Glutamatergic neuron (in vitro differentiated cells): ENCODE measurements around the gene CACNB3. TPM values are rescaled to one million over a fixed set of nuclear protein-coding genes. Genes with fewer than 3 reads are reported as not detected.

Experiments
- DNase-seq: peaks from one replicate; pipeline ENCODE4 v3.0.0; 2022
- H3K27ac Mint-ChIP-seq: one replicate; pipeline ENCODE4 v1.8.0; 2020; ENCODE audit warnings: mild to moderate bottlenecking, mixed read lengths, inconsistent platforms; ENCODE audit not compliant: unreplicated experiment
- H3K27me3 Mint-ChIP-seq: one replicate; pipeline ENCODE4 v1.8.0; 2020; ENCODE audit warnings: mild to moderate bottlenecking, moderate library complexity, mixed read lengths, inconsistent platforms; ENCODE audit not compliant: unreplicated experiment
- H3K36me3 Mint-ChIP-seq: one replicate; pipeline ENCODE4 v1.8.0; 2020; ENCODE audit warnings: mild to moderate bottlenecking, mixed read lengths, inconsistent platforms; ENCODE audit not compliant: unreplicated experiment
- H3K4me1 Mint-ChIP-seq: one replicate; pipeline ENCODE4 v1.8.0; 2020; ENCODE audit warnings: mild to moderate bottlenecking, low read depth, mixed read lengths, inconsistent platforms; ENCODE audit not compliant: unreplicated experiment
- H3K4me3 Mint-ChIP-seq: one replicate; pipeline ENCODE4 v1.8.0; 2020; ENCODE audit warnings: mild to moderate bottlenecking, mixed read lengths, inconsistent platforms; ENCODE audit not compliant: unreplicated experiment
- H3K9me3 Mint-ChIP-seq: one replicate; pipeline ENCODE4 v1.8.0; 2020; ENCODE audit warnings: mild to moderate bottlenecking, moderate library complexity, mixed read lengths, inconsistent platforms; ENCODE audit not compliant: unreplicated experiment
- total RNA-seq: library from RNA; stranded (reverse); fragmentation: NEBNext Ultra II Directional; extraction: Animal tissue kit (Norgen Biotek cat#: 25700); gene quantifications from one replicate; pipeline ENCODE4 v1.2.1, GENCODE V29; 2021; ENCODE audit not compliant: unreplicated experiment
- TF ChIP-seq, protein P1 (sequence below): fragments of 200-600 bp; sonication (generic); IDR thresholded peaks from one replicate; pipeline ENCODE4 v1.5.0; 2021; ENCODE audit not compliant: partially characterized antibody, unreplicated experiment

CACNB3 gene
- total RNA-seq, 1 donor from 2014 or later, result 155 TPM

DNA sequence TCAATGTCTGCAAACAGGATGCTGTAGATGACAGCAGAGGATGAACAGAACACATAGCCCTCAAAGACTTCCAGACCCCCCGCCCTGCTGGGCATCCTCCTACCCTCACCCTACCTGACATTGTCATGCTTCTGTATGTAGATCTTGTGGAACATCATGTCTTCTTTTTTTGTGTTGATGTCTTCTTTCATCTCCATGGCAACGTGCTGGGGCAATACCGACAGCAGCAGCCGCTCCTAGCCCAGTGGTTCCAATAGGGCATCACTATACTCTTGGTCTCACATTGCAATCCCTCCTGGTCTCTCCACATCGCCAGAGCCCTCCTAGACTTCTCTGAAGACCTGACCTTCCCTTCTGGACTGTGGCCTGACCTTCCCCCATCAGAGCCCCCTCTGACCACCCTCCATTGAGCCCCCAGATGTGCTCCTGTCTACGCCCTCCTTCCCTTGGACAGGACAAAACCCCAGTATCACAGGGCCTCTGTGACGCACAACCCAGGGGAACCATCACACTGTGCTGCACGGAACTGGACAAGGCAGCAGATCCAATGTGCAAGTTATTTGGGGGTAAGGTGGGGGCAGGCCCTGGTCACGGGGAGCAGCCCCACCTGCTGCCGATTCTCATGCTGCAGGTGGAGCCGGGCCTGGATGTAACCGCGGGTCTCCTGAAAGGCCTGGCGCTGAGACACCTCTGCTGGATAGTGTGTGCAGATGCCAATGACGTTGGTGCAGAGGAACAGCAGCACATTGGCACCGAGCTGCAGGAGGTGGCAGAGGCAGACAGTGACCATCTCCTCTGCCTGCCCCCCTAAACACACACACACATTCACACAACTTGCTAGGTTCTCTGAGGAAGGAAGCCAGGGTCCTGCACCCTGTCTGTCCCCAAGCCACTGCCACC is 40.5 kb upstream of the CACNB3 start:
- no peak for DNase-seq
- no peak overlapping the region for H3K4me3 Mint-ChIP-seq
- TF ChIP-seq, protein P1, sequence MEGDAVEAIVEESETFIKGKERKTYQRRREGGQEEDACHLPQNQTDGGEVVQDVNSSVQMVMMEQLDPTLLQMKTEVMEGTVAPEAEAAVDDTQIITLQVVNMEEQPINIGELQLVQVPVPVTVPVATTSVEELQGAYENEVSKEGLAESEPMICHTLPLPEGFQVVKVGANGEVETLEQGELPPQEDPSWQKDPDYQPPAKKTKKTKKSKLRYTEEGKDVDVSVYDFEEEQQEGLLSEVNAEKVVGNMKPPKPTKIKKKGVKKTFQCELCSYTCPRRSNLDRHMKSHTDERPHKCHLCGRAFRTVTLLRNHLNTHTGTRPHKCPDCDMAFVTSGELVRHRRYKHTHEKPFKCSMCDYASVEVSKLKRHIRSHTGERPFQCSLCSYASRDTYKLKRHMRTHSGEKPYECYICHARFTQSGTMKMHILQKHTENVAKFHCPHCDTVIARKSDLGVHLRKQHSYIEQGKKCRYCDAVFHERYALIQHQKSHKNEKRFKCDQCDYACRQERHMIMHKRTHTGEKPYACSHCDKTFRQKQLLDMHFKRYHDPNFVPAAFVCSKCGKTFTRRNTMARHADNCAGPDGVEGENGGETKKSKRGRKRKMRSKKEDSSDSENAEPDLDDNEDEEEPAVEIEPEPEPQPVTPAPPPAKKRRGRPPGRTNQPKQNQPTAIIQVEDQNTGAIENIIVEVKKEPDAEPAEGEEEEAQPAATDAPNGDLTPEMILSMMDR, result no peak
- peaks cover 9% of the 10 kb centered on the region for H3K9me3 Mint-ChIP-seq
- H3K27me3 Mint-ChIP-seq, result peaks cover 9% of the 10 kb centered on the region
- no peaks in the 10 kb centered on the region for H3K36me3 Mint-ChIP-seq
- H3K27ac Mint-ChIP-seq, result no peak overlapping the region
- peaks cover 1% of the 10 kb centered on the region for H3K4me1 Mint-ChIP-seq

DNA sequence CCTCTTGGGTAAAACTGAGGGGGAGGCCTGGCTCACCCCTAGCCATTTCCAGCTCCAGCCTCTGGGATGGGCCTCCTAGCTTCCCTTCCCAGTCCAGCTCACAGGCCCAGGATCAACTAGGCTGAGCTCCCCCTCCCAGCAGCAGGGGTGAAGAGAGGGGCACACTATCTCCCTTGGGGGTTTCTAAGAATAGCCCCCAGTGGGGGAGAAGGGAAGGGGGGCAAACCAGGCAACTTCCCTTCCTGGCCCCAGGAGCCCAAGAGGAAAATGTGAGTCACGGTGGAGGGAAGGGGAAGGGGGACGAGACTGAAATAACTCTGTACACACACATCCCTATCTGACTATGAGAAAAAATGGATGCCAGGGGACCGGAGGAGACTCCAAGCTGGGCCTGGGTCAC is 38.4 kb upstream of the CACNB3 start:
- Mint-ChIP-seq H3K9me3 (peaks cover 8% of the 10 kb centered on the region), H3K4me1 (peaks cover 1% of the 10 kb centered on the region), H3K4me3 (no peak overlapping the region), H3K27ac (no peak overlapping the region), H3K27me3 (peaks cover 8% of the 10 kb centered on the region), H3K36me3 (no peaks in the 10 kb centered on the region)
- DNase-seq, result no peak
- TF ChIP-seq, protein P1, result no peak

DNA sequence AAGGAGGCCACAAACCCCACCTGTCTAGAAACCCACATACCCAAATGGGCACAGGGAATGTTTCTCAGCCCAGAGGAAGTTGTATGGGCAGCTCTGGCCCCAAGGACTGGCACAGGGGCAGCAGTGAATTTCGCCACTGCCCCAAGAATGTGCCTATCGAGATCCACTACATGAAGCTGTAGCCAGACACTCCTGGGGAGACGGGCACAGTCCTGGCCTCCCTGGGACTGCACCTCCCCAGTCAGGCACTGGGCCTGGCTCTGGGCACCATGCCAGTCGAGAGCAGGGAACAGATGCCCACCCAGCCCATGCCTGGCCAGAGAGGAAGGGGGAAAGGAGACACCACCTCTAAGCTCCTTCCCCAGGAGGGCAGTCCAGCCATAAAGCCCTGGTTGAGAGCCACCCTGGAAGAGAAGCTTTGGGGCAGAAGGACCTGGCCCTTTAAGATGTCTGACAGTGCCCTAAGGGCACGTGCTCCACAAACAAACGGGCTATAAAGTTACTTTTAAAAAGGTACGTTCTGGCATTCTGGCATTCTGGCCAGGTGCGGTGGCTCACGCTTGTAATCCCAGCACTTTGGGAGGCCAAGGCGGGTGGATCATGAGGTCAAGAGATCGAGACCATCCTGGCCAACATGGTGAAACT is 37.8 kb upstream of the CACNB3 start:
- Mint-ChIP-seq H3K36me3 (no peaks in the 10 kb centered on the region), H3K27me3 (peaks cover 8% of the 10 kb centered on the region), H3K9me3 (peaks cover 8% of the 10 kb centered on the region), H3K27ac (no peak overlapping the region), H3K4me3 (no peak overlapping the region), H3K4me1 (peaks cover 1% of the 10 kb centered on the region)
- TF ChIP-seq, protein P1, result no peak
- no peak for DNase-seq

DNA sequence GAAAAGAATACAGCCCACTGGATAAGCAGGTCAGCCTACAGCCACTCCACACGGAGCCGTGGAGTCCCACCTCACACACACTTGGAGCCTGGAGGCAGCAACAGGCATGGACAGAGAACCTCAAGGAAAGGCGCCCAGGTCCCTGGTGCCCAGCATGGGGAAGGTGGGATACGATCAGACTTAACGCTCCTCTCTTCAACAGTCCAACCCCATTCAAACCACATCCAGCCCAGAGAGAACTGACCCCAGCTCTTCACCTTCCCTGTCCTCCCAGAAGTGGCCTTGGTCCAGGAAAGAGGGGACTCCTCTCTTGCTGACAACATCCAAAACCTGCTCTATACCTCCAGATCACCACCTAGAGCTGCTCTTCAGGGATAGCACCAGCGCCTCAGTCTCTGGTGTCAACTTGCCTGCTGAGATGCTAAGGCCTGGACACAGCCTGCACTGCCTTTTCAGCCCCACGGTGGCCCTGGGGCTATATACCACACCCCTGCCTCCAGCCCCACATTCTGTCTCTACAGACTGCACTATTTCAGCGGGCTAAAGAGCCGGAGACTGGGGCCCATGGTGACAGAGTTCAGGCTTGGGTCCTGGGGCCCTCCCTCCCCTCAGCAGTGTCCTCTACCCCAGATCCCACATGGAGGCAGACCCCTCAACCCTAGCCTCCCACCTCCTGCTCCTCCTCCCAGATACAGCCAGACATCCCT is 36.4 kb upstream of the CACNB3 start:
- TF ChIP-seq, protein P1, result no peak
- no peak overlapping the region for H3K4me3 Mint-ChIP-seq
- no peaks in the 10 kb centered on the region for H3K36me3 Mint-ChIP-seq
- H3K9me3 Mint-ChIP-seq, result peaks cover 8% of the 10 kb centered on the region
- DNase-seq, result no peak
- no peak overlapping the region for H3K27ac Mint-ChIP-seq
- peaks cover 6% of the 10 kb centered on the region for H3K27me3 Mint-ChIP-seq
- H3K4me1 Mint-ChIP-seq, result peaks cover 4% of the 10 kb centered on the region
